ENCODE data around the gene AAR2. TPM values are rescaled to one million over a fixed set of nuclear protein-coding genes. Genes with fewer than 3 reads are reported as not detected.

AAR2 gene
- polyA plus RNA-seq, 4 donors, result 15.7 to 29.3 (median 23.2) TPM

GRCh38 chr20:36275011-36275410 lies 38.7 kb downstream of the AAR2 start:
- H3K27ac ChIP-seq (ENCODE audit: low read depth in 1 of 3, low read length in 2 of 3), result no peak overlapping the region
- H3K27me3 ChIP-seq (ENCODE audit: control insufficient read depth in 3 of 3, insufficient read depth in 3 of 3, low read length in 3 of 3), result peaks cover 0 to 14% (median 0%) of the 10 kb centered on the region in 3 donors
- H3K36me3 ChIP-seq (ENCODE audit: control insufficient read depth in 3 of 3, insufficient read depth in 2 of 3, low read depth in 1 of 3, low read length in 3 of 3), result no peaks in the 10 kb centered on the region
- 51 to 62% (median 58%) methylated on average over 5 of the region's 5 CpGs for WGBS, 3 donors
- DNase-seq (no peak), FAIRE-seq (no peak)
- H3K9me3 ChIP-seq (ENCODE audit: control insufficient read depth in 2 of 2, insufficient read depth in 1 of 2, low read depth in 1 of 2, low read length in 1 of 2), result no peaks in the 10 kb centered on the region
- no peak overlapping the region for H3K4me3 ChIP-seq (ENCODE audit: low read depth in 1 of 3, low read length in 3 of 3)
- H3K4me1 ChIP-seq (ENCODE audit: control insufficient read depth in 3 of 3, insufficient read depth in 2 of 3, low read depth in 1 of 3, low read length in 2 of 3), result no peaks in the 10 kb centered on the region

DNA sequence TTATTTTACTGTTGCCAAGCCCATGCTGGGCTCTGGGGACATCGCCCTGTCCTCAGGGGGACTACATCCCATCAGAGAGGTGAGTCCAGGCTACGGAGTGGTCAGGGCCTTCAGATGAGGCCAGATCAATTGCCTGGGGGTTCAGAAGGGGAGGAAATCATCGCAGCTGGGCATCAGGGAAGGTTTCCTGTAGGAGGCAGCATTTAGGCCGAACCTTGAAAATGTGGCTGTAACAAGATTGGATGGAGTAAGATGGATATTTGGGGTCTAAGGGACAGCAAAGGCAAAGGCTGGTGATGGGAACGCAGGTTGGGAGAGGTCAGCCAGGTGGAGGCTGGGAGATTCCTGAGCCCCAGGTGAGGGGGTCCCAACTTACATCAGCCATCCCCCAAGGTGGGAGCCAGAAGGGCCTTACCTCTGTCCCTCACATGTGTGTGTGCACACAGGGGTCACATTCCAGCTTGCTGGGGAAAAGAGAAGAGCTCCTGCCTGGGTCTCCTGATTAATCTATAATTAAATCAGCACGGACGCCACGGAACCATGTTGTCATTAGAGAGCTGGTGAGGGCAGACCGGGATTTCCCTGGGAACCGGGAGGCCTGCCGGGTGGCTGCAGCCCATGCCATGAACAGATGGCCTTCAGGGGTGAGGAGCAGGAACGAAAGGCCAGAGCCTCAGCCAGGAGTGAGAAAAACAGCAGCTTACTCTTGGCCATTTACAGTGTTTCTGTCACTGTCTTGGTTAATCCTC lies 39.3 kb downstream of the AAR2 start:
- no peaks in the 10 kb centered on the region for H3K9me3 ChIP-seq (ENCODE audit: control insufficient read depth in 2 of 2, insufficient read depth in 1 of 2, low read depth in 1 of 2, low read length in 1 of 2)
- no peaks in the 10 kb centered on the region for H3K36me3 ChIP-seq (ENCODE audit: control insufficient read depth in 3 of 3, insufficient read depth in 2 of 3, low read depth in 1 of 3, low read length in 3 of 3)
- H3K27ac ChIP-seq (ENCODE audit: low read depth in 1 of 3, low read length in 2 of 3), result no peak overlapping the region
- 75 to 80% (median 80%) methylated on average over 12 of the region's 12 CpGs for whole genome bisulfite sequencing, 3 donors
- DNase-seq (no peak), FAIRE-seq (no peak)
- no peak overlapping the region for H3K4me3 ChIP-seq (ENCODE audit: low read depth in 1 of 3, low read length in 3 of 3)
- no peaks in the 10 kb centered on the region for H3K4me1 ChIP-seq (ENCODE audit: control insufficient read depth in 3 of 3, insufficient read depth in 2 of 3, low read depth in 1 of 3, low read length in 2 of 3)
- peaks cover 0 to 14% (median 4%) of the 10 kb centered on the region in 3 donors for H3K27me3 ChIP-seq (ENCODE audit: control insufficient read depth in 3 of 3, insufficient read depth in 3 of 3, low read length in 3 of 3)

DNA sequence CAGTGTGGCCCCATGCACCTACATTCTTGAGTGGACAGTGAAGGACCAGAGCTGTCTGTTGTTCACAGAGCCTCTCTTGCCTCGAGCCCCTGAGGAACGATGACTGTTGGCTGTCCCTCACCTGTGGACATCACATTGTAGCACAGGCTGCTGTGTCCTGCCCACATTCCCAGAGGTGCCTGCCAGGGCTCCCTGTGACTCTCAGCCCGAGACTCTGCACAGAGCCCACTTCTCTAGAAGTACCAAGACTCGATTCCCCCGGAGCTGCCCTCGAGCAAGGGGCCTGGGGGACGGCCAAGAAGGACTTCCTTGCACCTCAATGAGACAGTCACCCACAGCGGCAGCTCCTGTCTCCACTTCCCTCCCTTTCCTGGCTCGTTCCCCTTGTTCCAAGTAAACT lies 41.3 kb downstream of the AAR2 start:
- 58 to 71% (median 66%) methylated on average over 9 of the region's 9 CpGs for WGBS, 3 donors
- DNase-seq, result no peak
- no peak overlapping the region for H3K27ac ChIP-seq (ENCODE audit: low read depth in 1 of 3, low read length in 2 of 3)
- no peaks in the 10 kb centered on the region for H3K9me3 ChIP-seq (ENCODE audit: control insufficient read depth in 2 of 2, insufficient read depth in 1 of 2, low read depth in 1 of 2, low read length in 1 of 2)
- H3K4me3 ChIP-seq (ENCODE audit: low read depth in 1 of 3, low read length in 3 of 3), result no peak overlapping the region
- H3K36me3 ChIP-seq (ENCODE audit: control insufficient read depth in 3 of 3, insufficient read depth in 2 of 3, low read depth in 1 of 3, low read length in 3 of 3), result no peaks in the 10 kb centered on the region
- no peak for FAIRE-seq
- H3K27me3 ChIP-seq (ENCODE audit: control insufficient read depth in 3 of 3, insufficient read depth in 3 of 3, low read length in 3 of 3), result peaks cover 0 to 18% (median 4%) of the 10 kb centered on the region in 3 donors
- no peaks in the 10 kb centered on the region for H3K4me1 ChIP-seq (ENCODE audit: control insufficient read depth in 3 of 3, insufficient read depth in 2 of 3, low read depth in 1 of 3, low read length in 2 of 3)

DNA sequence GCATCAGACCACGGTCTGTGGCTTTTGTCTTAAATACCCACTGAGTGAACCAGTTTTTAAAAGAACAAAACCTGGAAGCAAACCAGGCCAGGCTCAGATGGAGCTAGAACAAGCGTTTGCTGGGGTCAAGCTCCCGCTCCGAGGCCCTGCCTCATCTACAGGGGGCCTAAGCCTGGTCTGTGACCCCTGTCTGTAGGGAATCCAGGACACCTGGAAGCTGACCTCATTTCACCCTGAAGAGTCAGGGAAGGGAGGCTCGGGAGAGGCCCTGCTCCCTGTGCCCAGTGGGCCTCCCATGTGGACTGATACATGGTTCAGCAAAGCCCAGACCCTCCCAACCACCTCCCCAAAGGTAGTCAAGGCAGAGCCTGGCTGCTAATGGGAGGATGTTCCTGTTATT lies 43.1 kb downstream of the AAR2 start:
- WGBS, 3 donors, result 71 to 78% (median 75%) methylated on average over 5 of the region's 5 CpGs
- H3K9me3 ChIP-seq (ENCODE audit: control insufficient read depth in 2 of 2, insufficient read depth in 1 of 2, low read depth in 1 of 2, low read length in 1 of 2), result no peaks in the 10 kb centered on the region
- peaks cover 0 to 15% (median 4%) of the 10 kb centered on the region in 3 donors for H3K27me3 ChIP-seq (ENCODE audit: control insufficient read depth in 3 of 3, insufficient read depth in 3 of 3, low read length in 3 of 3)
- H3K4me1 ChIP-seq (ENCODE audit: control insufficient read depth in 3 of 3, insufficient read depth in 2 of 3, low read depth in 1 of 3, low read length in 2 of 3), result no peaks in the 10 kb centered on the region
- no peaks in the 10 kb centered on the region for H3K36me3 ChIP-seq (ENCODE audit: control insufficient read depth in 3 of 3, insufficient read depth in 2 of 3, low read depth in 1 of 3, low read length in 3 of 3)
- H3K4me3 ChIP-seq (ENCODE audit: low read depth in 1 of 3, low read length in 3 of 3), result no peak overlapping the region
- no peak overlapping the region for H3K27ac ChIP-seq (ENCODE audit: low read depth in 1 of 3, low read length in 2 of 3)
- FAIRE-seq (no peak), DNase-seq (no peak)

DNA sequence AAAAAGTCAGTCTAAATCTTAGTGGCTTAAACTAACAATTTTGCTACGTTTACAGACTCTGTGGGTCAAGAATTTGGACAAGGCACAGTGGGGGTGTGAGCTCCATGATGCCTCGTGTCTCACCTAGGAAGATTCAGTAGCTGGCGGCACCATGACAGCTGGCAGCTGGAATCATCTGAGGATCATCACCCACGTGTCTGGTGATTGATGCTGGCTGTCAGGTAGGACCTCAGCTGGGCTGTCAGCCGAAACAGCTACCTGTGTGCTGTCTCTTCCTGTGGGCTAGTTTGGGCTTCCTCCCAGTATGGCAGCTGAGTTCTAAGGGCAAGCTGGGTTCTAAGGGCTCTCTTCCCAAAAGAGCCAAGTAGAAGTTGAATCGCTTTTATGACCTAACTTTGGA lies 43.5 kb downstream of the AAR2 start:
- Histone ChIP-seq H3K27ac (ENCODE audit: low read depth in 1 of 3, low read length in 2 of 3) (no peak overlapping the region), H3K36me3 (ENCODE audit: control insufficient read depth in 3 of 3, insufficient read depth in 2 of 3, low read depth in 1 of 3, low read length in 3 of 3) (no peaks in the 10 kb centered on the region), H3K4me3 (ENCODE audit: low read depth in 1 of 3, low read length in 3 of 3) (no peak overlapping the region), H3K27me3 (ENCODE audit: control insufficient read depth in 3 of 3, insufficient read depth in 3 of 3, low read length in 3 of 3) (peaks cover 0 to 11% (median 4%) of the 10 kb centered on the region in 3 donors), H3K9me3 (ENCODE audit: control insufficient read depth in 2 of 2, insufficient read depth in 1 of 2, low read depth in 1 of 2, low read length in 1 of 2) (no peaks in the 10 kb centered on the region), H3K4me1 (ENCODE audit: control insufficient read depth in 3 of 3, insufficient read depth in 2 of 3, low read depth in 1 of 3, low read length in 2 of 3) (no peaks in the 10 kb centered on the region)
- WGBS, 3 donors, result 68 to 78% (median 72%) methylated on average over 6 of the region's 6 CpGs
- no peak for FAIRE-seq
- no peak for DNase-seq

DNA sequence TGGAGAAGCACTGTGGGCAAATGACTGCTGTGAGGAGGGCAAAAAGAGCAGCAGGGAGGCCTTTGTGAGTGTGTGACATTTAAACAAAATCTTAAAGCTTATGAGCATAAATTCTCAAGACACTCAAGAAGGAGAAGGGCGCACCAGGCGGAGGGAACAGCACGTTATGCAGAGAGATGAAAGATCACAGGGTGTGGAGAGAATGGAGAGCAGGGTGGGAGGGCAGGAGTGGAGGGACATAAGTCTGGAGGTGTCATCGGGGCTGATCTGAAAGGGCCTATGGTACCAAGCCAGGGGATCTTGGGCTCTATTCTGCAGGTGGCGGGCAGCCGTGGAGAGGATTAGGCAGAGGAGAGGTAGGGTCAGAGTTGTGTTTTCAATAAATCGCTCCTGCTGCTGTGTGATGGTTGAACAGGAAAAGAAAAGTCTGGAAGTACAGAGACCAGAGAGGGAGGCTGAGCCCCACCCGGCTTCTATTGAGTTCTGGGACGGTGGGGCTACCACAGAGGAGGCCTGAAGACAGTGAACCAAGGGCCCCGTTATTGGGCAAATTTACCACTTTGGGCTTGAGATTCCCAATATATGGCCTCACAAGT lies 45.6 kb downstream of the AAR2 start:
- 81 to 84% (median 84%) methylated on average over 10 of the region's 10 CpGs for WGBS, 3 donors
- FAIRE-seq, result no peak
- no peaks in the 10 kb centered on the region for H3K4me1 ChIP-seq (ENCODE audit: control insufficient read depth in 3 of 3, insufficient read depth in 2 of 3, low read depth in 1 of 3, low read length in 2 of 3)

DNA sequence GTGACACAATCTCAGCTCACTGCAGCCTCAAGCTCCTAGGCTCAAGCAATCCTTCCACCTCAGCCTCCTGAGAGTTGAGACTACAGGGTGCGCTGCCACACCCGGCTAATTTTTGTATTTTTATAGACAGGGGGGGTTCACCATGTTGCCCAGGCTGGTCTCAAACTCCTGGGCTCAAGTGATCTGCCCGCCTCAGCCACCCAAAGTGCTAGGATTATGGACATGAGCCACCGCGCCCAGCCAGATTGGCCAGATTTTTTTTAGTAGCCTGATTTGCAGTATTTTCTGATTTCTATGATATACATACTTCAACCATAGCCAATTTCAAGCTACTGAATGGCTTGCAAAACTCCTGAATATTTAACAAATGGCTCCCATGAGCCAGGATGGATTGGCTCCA lies 48.5 kb downstream of the AAR2 start:
- Histone ChIP-seq H3K4me1 (ENCODE audit: control insufficient read depth in 3 of 3, insufficient read depth in 2 of 3, low read depth in 1 of 3, low read length in 2 of 3) (no peaks in the 10 kb centered on the region), H3K9me3 (ENCODE audit: control insufficient read depth in 2 of 2, insufficient read depth in 1 of 2, low read depth in 1 of 2, low read length in 1 of 2) (no peaks in the 10 kb centered on the region), H3K27ac (ENCODE audit: low read depth in 1 of 3, low read length in 2 of 3) (no peak overlapping the region), H3K4me3 (ENCODE audit: low read depth in 1 of 3, low read length in 3 of 3) (no peak overlapping the region), H3K36me3 (ENCODE audit: control insufficient read depth in 3 of 3, insufficient read depth in 2 of 3, low read depth in 1 of 3, low read length in 3 of 3) (no peaks in the 10 kb centered on the region), H3K27me3 (ENCODE audit: control insufficient read depth in 3 of 3, insufficient read depth in 3 of 3, low read length in 3 of 3) (peaks cover 0 to 7% (median 5%) of the 10 kb centered on the region in 3 donors)
- no peak for FAIRE-seq
- WGBS, 3 donors, result 83 to 90% (median 88%) methylated on average over 5 of the region's 5 CpGs
- no peak for DNase-seq

More for the DNA sequence above, 45.6 kb downstream of the AAR2 start:
- Histone ChIP-seq H3K4me3 (ENCODE audit: low read depth in 1 of 3, low read length in 3 of 3) (no peak overlapping the region), H3K27me3 (ENCODE audit: control insufficient read depth in 3 of 3, insufficient read depth in 3 of 3, low read length in 3 of 3) (peaks cover 0 to 10% (median 4%) of the 10 kb centered on the region in 3 donors), H3K27ac (ENCODE audit: low read depth in 1 of 3, low read length in 2 of 3) (no peak overlapping the region), H3K36me3 (ENCODE audit: control insufficient read depth in 3 of 3, insufficient read depth in 2 of 3, low read depth in 1 of 3, low read length in 3 of 3) (no peaks in the 10 kb centered on the region), H3K9me3 (ENCODE audit: control insufficient read depth in 2 of 2, insufficient read depth in 1 of 2, low read depth in 1 of 2, low read length in 1 of 2) (no peaks in the 10 kb centered on the region)
- DNase-seq, result no peak

- H3K27ac ChIP-seq (ENCODE audit: low read depth in 1 of 3, low read length in 2 of 3), result no peak overlapping the region
- FAIRE-seq, result no peak
- no peak for DNase-seq
- H3K9me3 ChIP-seq (ENCODE audit: control insufficient read depth in 2 of 2, insufficient read depth in 1 of 2, low read depth in 1 of 2, low read length in 1 of 2), result no peaks in the 10 kb centered on the region
- no peaks in the 10 kb centered on the region for H3K36me3 ChIP-seq (ENCODE audit: control insufficient read depth in 3 of 3, insufficient read depth in 2 of 3, low read depth in 1 of 3, low read length in 3 of 3)
- 74 to 81% (median 79%) methylated on average over 11 of the region's 11 CpGs for WGBS, 3 donors
- peaks cover 0 to 7% (median 1%) of the 10 kb centered on the region in 3 donors for H3K27me3 ChIP-seq (ENCODE audit: control insufficient read depth in 3 of 3, insufficient read depth in 3 of 3, low read length in 3 of 3)
- H3K4me1 ChIP-seq (ENCODE audit: control insufficient read depth in 3 of 3, insufficient read depth in 2 of 3, low read depth in 1 of 3, low read length in 2 of 3), result no peaks in the 10 kb centered on the region
- no peak overlapping the region for H3K4me3 ChIP-seq (ENCODE audit: low read depth in 1 of 3, low read length in 3 of 3)
Observed at GRCh38 chr20:36285746-36286447, 49.6 kb downstream of the AAR2 start.
